Heart right ventricle (tissue), 16 donors: ENCODE results near the gene UBE2J2. TPM values are rescaled to one million over a fixed set of nuclear protein-coding genes. Genes with fewer than 3 reads are reported as not detected.

Experiments used
- ATAC-seq, 8 donors: fragments of 200-7000 bp; cut with Tn5 transposase; one replicate each; pipeline ENCODE4 v1.9.1; 2020; ENCODE audit warnings: mild to moderate bottlenecking in 8 of 8, moderate library complexity in 8 of 8, moderate number of reproducible peaks in 1 of 8
- DNase-seq, 2 donors: peaks; one replicate each; pipeline ENCODE4 v3.0.0-alpha.2; 2020
- H3K27ac ChIP-seq, 10 donors: fragments of 200-600 bp; sonication (generic) in 2 of 10; one replicate each; pipeline versions ENCODE4 v1.5.0 to v1.8.0; 2020 to 2022; ENCODE audit warnings: mild to moderate bottlenecking in 3 of 10
- H3K27me3 ChIP-seq, 7 donors: fragments of 200-600 bp; one replicate each; pipeline ENCODE4 v1.8.0; 2021 to 2022; ENCODE audit warnings: mild to moderate bottlenecking in 2 of 7
- H3K36me3 ChIP-seq, 9 donors: fragments of 200-600 bp; sonication (generic) in 1 of 9; one replicate each; pipeline versions ENCODE4 v1.5.0 to v1.8.0; 2020 to 2022; ENCODE audit warnings: mild to moderate bottlenecking in 2 of 9
- H3K4me1 ChIP-seq, 9 donors: fragments of 200-600 bp; sonication (generic) in 1 of 9; one replicate each; pipeline versions ENCODE4 v1.5.0 to v1.8.0; 2020 to 2022; ENCODE audit warnings: mild to moderate bottlenecking in 4 of 9
- H3K4me3 ChIP-seq, 10 donors: fragments of 200-600 bp; sonication (generic) in 2 of 10; one replicate each; pipeline versions ENCODE4 v1.5.0 to v1.8.0; 2020 to 2022; ENCODE audit warnings: mild to moderate bottlenecking in 7 of 10, moderate library complexity in 2 of 10
- H3K9me3 ChIP-seq, 11 donors: fragments of 200-600 bp in 10 of 11; sonication (generic) in 2 of 11; one replicate each; pipeline versions ENCODE4 v1.5.0 to v1.8.0; 2013 to 2022; ENCODE audit warnings: mild to moderate bottlenecking in 2 of 11, control low read depth in 1 of 11, moderate library complexity in 1 of 11
- WGBS, 2 donors: extraction: QIAGEN DNeasy Blood & Tissue Kit; methylation state at CpG; one replicate each; pipeline ENCODE4 v1.1.7; 2013; ENCODE audit warnings: inconsistent platforms in 1 of 2; 5-methylcytosine and 5-hydroxymethylcytosine counted together
- intact Hi-C, 10 donors: fragments of 100-400 bp; cut with DNase I; formaldehyde crosslinking; loops; one replicate each; pipeline versions ENCODE4 v1.11.1 to v1.14.2; 2022
- polyA plus RNA-seq, 2 donors: library from polyadenylated mRNA; stranded (reverse); fragments of 200-250 nt; gene quantifications; one replicate each; pipeline ENCODE4 v1.2.3, GENCODE V29; 2013
- total RNA-seq, 10 donors: library from RNA; stranded (reverse); fragmentation: NEBNext Ultra II Directional in 3 of 10; extraction: Animal tissue kit (Norgen Biotek cat#: 25700) in 3 of 10; gene quantifications; one replicate each; pipeline versions ENCODE4 v1.2.1 to v1.2.4, GENCODE V29; 2021 to 2023
- TF ChIP-seq, protein P1 (sequence below), 9 donors: fragments of 200-600 bp; sonication (generic) in 2 of 9; IDR thresholded peaks; one replicate each; pipeline versions ENCODE4 v1.5.0 to v1.8.0; 2021 to 2022; ENCODE audit warnings: antibody characterized with exemption in 9 of 9, mild to moderate bottlenecking in 5 of 9, moderate library complexity in 1 of 9
- donor health status: Arrhythmogenic right ventricular cardiomyopathy.
- donor health status: ischemic (EF 13 %, LVEDD 7.1; RV severe dilation, severe dysfunction).
- donor health status: healthy with polysubstance abuse.
- donor health status: DM: no; HTN: yes; CAD: no.
- donor health status: DM: no; HTN: no; CAD: no.
- donor health status: ischemic (EF 25% LVEDD 6.9; RV normal size, moderate dysfunction).
- donor health status: ischemic (EF 25% LVEDD 5.7; RV mildly dilated, moderate dysfunction).
- donor health status: healthy.
- donor health status: DM: yes; HTN: yes; CAD: no.
- donor health status: Ischemic cardiomyopathy.
- donor health status: ischemic (EF 35%, LVEDD 5.7; RV mildly dilated, moderate dysfunction).
- donor health status: nonischemic (EF 11% LVEDD 7.7; RV severe dilation, severe dysfunction).
- donor health status: DM: yes; HTN: yes; CAD: no.
- donor health status: PGD.
- donor health status: ischemic (EF 29% LVEDD 5.4; RV normal size, mild dysfunction).
- donor health status: nonischemic (EF 23%, LVEDD 6.1; RV moderate dilation, normal function).

The UBE2J2 gene
- total and polyA plus RNA-seq, 12 donors = 23.5 to 44.1 (median 30.5) TPM

DNA sequence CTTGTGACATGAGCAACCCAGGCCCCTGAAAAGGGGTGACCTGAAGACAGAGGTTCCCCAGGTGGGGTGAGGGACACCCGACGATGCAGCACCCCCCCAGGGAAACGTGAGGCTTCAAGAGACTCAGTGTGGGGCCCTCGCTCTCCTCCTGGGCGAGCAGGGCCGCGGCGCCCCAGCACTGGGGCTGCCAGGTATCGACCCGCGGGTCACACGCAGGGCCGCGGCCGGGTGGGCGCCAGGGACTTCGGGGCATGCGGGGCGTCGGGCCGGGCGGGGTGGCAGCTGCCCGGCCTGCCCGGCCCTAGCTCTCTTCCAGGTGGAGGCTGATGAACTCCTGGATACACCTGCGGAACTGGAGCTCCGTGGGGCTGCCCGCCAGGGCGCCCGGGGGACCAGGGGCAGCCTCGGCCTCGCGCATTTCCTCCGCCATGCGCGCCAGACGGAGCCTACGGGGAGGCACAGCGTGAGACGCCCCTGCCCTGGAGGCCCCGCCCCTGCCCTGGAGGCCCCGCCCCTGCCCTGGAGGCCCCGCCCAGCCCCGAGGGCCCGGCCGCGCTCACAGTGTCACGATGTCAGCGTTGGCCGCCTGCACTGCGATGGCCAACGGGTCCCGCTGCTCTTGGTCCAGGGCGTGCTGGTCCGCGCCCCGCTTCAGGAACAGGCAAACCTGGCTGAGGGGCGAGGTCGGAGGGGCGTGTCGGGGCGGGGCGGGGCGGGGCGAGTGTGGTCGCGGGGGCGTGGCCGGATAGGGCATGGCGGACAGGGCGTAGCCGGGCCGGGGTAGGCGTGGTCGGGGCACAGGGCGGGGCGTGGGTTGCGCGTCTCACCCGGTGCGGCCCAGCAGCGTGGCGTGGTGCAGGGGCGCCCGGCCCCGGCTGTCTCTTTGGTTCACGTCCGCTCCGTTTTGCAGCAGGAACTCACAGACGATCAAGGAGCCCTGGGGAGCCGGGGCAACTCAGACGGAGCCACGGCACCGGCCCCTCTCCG lies 19.9 kb upstream of the UBE2J2 start:
- H3K4me3 ChIP-seq = no peak overlapping the region
- peaks cover 0 to 44% (median 16%) of the 10 kb centered on the region in 9 donors for H3K36me3 ChIP-seq
- no peaks in the 10 kb centered on the region for H3K27me3 ChIP-seq
- H3K27ac ChIP-seq = no peak overlapping the region
- 83 to 88% methylated on average over 70 to 94 of the region's 94 CpGs for WGBS, 2 donors
- DNase-seq (no peak), ATAC-seq (no peak)
- intact Hi-C loops = loop anchor here in 5 of 10 donors (5.0 to 10.0 kb wide), 4 partner anchors 169 to 269 kb away; partner anchors contain the start of gene AGRN (in 1 of the 5)
- TF ChIP-seq, protein P1, sequence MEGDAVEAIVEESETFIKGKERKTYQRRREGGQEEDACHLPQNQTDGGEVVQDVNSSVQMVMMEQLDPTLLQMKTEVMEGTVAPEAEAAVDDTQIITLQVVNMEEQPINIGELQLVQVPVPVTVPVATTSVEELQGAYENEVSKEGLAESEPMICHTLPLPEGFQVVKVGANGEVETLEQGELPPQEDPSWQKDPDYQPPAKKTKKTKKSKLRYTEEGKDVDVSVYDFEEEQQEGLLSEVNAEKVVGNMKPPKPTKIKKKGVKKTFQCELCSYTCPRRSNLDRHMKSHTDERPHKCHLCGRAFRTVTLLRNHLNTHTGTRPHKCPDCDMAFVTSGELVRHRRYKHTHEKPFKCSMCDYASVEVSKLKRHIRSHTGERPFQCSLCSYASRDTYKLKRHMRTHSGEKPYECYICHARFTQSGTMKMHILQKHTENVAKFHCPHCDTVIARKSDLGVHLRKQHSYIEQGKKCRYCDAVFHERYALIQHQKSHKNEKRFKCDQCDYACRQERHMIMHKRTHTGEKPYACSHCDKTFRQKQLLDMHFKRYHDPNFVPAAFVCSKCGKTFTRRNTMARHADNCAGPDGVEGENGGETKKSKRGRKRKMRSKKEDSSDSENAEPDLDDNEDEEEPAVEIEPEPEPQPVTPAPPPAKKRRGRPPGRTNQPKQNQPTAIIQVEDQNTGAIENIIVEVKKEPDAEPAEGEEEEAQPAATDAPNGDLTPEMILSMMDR (IDR thresholded peaks at IDR 0.05) = no peak
- H3K4me1 ChIP-seq = peaks cover 0 to 13% (median 7%) of the 10 kb centered on the region in 9 donors
- H3K9me3 ChIP-seq = no peaks in the 10 kb centered on the region

DNA sequence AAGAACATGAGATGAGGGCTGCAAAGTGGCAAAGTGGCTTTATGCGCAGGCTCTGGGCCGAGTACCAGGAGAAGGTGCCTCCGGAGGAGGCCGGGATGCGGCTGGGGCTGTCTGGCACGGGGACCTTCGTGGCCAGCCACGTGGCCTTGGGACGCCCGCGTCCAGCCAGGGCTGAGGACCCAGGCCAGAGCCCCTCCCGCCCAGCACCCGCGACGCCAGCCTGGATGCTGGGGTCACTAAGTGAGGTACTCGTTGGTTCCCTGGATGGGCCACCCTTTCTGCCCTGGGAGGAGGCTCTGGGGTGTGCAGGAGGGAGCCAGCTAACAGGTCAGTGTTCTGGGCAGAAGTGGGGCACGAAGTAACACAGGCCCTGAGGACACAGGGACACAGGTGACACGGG lies 19.2 kb upstream of the UBE2J2 start:
- intact Hi-C loops = loop anchor here in 5 of 10 donors (1.0 to 10.0 kb wide), 5 partner anchors 168 to 268 kb away; partner anchors contain the start of gene AGRN (in 1 of the 5)

DNA sequence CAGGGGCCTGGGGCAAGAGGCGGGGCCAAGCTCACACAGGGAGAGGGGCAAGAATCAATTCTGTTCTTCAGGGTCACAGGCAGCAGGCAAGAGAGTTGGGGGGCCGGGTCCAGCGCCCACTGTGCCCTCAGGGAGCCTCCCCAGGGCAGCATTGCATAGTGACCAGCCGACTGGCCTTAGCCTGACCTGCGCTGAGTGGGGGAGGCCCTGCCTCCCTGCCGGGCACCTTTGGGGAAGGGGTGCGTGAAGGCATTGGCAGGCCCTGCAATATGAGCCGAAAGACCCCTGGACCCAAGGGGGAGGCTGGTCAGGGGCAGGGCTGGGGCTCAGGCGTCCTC lies 18.8 kb upstream of the UBE2J2 start:
- ATAC-seq (peak in 1 of 8 donors; percentile 2), DNase-seq (no peak)
- peaks cover 0 to 37% (median 13%) of the 10 kb centered on the region in 9 donors for H3K36me3 ChIP-seq
- TF ChIP-seq, protein P1 (IDR thresholded peaks at IDR 0.05) = no peak
- H3K4me1 ChIP-seq = peaks cover 0 to 13% (median 7%) of the 10 kb centered on the region in 9 donors
- no peak overlapping the region for H3K27ac ChIP-seq
- no peaks in the 10 kb centered on the region for H3K9me3 ChIP-seq
- 89 to 90% methylated on average over 9 of the region's 9 CpGs for WGBS, 2 donors
- intact Hi-C loops = loop anchor here in 5 of 10 donors (1.0 to 10.0 kb wide), 5 partner anchors 168 to 268 kb away; partner anchors contain the start of gene AGRN (in 1 of the 5)
- no peak overlapping the region for H3K4me3 ChIP-seq
- H3K27me3 ChIP-seq = peaks cover 0 to 6% (median 2%) of the 10 kb centered on the region in 7 donors

More for the DNA sequence above, 19.2 kb upstream of the UBE2J2 start:
- no peak overlapping the region for H3K4me3 ChIP-seq
- DNase-seq (no peak), ATAC-seq (no peak)
- H3K27ac ChIP-seq = no peak overlapping the region
- TF ChIP-seq, protein P1 (IDR thresholded peaks at IDR 0.05) = no peak
- WGBS, 2 donors = 92 to 96% methylated on average over 18 of the region's 18 CpGs
- H3K4me1 ChIP-seq = peaks cover 0 to 13% (median 7%) of the 10 kb centered on the region in 9 donors
- H3K9me3 ChIP-seq = no peaks in the 10 kb centered on the region
- H3K27me3 ChIP-seq = peaks cover 0 to 2% (median 0%) of the 10 kb centered on the region in 7 donors
- H3K36me3 ChIP-seq = peaks cover 0 to 40% (median 15%) of the 10 kb centered on the region in 9 donors
